GM19043 (cell line): ENCODE measurements around the gene LRRC15.

Experiments
- ATAC-seq: cut with Tn5 transposase; IDR thresholded peaks from one replicate; pipeline ENCODE4 v1.9.1; 2021; ENCODE audit warnings: low read depth; ENCODE audit not compliant: unreplicated experiment

The LRRC15 gene

GRCh38 chr3:194364652-194365434 is 4.7 kb downstream of the LRRC15 start:
- ATAC-seq: no peak

DNA sequence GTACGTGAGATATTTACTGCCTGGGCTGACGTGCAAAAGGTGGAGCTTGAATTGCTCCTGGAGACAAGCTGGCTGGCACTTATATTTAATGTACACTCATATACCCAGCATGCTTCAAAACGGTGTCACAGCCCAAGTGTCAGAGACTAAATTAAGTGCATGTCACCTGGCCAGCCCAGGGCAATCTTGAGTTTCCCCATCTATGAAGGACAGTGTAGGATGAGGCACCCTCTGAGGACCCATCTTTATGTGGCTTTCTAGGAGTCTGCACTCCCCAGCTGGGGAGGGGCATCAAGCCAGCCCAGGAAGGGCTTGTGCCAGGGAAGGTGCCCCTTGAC is 5.3 kb downstream of the LRRC15 start:
- ATAC-seq: no peak

DNA sequence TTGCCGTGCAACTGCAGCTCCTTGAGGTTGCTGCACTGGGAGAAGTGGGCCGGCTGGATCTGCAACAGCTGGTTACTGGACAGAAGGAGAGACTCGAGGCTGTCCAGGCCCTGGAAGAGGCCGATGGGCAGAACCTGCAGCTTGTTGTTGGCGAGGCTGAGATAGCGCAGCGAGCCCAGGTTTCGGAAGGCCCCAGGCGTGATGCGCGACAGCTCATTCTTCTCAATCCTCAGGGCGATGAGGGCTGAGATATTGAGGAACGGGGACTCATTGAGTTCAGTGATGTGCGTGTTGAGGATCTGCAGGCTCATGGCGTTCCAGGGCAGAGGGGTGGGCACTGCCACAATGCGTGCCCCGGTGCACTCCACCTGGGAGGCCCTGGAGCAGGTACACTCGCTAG is 9.0 kb downstream of the LRRC15 start:
- no peak for ATAC-seq

DNA sequence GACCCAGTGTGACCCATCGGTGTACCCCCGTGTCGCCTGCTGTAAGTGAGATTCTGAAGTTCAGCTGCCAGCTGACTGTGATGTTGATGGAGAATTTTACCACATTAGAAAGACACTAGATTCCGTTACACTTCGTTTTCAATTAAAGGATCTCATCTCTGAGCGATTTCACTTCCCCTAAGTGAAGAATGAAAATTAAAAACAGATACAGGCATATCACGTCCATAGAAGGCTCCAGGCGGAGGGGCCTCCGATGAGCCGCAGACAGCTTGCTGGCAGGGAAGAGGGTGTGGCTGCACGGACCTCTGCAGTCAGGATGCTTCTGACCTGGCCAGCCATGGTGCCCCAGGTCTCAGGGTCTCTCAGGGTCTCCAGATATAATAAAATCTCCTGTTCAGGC is 11.9 kb downstream of the LRRC15 start:
- ATAC-seq: no peak

GRCh38 chr3:194355379-194355778 is 14.2 kb downstream of the LRRC15 start:
- no peak for ATAC-seq

DNA sequence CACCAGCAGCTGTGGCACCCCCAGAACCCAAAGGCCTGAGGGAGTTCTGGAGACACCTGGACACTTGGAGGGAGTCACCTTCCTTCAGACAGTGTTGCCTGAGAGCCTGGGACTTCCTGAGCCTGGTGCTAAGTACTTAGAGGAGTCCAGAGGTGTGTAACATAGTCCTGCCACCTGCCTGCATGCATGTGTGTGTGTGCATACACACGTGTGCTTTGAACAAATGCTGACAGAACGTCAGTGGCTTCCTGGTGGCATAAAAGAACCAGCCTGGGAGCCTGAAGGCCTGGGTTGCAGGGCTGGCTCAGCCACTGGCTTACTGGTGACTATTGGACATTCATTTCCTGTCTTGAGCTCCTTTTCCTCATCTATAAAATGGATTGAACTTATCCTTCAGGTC is 15.2 kb downstream of the LRRC15 start:
- no peak for ATAC-seq

DNA sequence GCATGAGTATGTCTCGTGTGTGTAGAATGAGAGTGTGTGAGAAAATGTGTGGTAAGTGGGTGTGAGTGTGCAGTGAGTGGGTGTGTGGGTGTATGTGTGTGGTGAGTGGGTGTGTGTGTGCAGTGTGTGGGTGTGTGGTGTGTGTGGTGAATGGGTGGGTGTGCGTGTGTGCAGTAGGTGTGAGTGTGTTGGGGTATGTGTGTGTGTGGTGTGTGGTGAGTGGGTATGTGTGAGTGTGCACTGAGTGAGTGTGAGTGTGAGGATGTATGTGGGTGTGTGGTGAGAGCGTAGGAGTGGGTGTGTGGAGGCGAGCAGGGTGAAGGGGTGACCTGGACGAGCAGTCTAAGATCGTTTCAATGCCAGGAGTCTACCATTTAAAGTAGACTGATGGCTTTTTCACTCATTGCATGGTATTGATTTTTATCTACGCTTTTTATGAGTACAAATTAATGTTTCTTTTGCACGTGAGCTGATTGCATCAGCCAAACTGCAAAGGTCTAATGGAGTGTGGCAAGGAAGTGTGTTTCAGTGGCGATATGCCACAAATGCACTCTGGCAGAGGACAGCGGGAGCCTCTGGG is 16.8 kb downstream of the LRRC15 start:
- no peak for ATAC-seq

- ATAC-seq: no peak
These were observed 17.5 kb downstream of the LRRC15 start for GRCh38 chr3:194351952-194352536.

DNA sequence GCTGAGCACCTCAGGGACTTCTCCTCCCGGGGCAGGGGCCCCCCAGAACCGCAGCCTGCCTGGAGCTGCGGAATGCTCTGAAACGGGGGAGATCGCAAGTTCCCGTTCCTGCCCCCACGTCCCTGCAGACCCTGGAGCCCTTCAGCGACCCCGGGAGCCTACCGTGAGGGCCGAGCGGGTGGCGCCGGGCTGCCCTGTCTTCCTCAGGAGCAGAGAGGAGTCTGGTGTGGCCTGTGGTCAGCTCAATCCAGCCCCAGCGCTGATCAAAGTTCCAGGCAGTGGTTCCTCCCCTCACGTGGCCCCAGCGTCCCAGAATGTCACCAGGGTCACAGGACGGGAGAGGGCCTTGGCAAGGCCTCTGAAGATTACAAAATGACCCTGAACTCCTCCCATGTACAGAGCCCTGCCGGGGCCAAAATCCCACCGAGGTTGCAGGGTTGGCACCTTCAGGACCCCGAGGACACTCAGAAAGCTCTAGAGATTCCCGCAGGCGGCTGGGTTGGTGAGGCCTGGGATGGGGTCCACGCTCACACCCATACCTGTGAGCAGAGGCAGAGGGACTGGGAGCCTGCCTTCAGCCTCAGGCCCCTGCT is 18.4 kb downstream of the LRRC15 start, which contains the start of gene CPN2:
Gene CPN2 (minus strand): TSS at position 249 of the 593 bp plus-strand sequence. CDS start 8,626 bp downstream, outside the sequence.
- ATAC-seq: no peak

DNA sequence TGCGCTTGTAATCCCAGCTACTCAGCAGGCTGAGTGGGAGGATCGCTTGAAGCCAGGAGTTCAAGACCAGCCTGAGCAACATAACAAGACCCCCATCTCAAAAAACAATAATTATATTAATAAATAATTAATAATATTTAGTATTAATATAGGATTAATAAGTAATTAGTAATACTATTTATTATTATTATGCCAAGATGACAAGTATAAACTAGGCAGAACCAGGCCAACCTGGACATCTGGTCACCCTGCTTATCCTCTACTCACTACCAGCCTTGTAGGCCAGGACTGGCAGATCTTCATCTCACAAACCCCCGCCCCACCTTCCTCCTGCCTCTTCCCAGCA is 18.8 kb downstream of the LRRC15 start:
- no peak for ATAC-seq

GRCh38 chr3:194348354-194348753 is 21.2 kb downstream of the LRRC15 start:
- no peak for ATAC-seq

- ATAC-seq: no peak
These were observed 22.9 kb downstream of the LRRC15 start for GRCh38 chr3:194346621-194347020.

DNA sequence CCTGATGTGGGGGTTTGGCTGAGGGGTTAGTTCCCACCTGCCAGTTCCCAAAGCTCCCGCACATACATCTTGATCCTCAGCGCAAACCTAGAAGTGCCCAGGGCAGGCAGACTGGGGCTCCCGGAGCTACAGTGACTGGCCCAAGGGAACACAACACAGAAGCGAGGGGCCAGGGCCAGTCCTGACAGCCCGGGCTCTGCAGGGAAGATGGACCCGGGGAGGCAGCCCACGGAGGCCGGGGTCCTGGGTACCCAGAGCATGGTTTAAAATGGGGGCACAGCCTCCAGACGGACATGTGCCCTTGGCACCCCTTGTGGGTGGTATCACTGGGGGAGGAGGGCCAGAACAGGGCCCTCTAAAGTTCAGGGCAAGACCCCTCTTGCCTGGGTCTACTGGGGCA is 23.5 kb downstream of the LRRC15 start:
- ATAC-seq: no peak

- no peak for ATAC-seq
These were observed 25.5 kb downstream of the LRRC15 start for GRCh38 chr3:194344012-194344411.

DNA sequence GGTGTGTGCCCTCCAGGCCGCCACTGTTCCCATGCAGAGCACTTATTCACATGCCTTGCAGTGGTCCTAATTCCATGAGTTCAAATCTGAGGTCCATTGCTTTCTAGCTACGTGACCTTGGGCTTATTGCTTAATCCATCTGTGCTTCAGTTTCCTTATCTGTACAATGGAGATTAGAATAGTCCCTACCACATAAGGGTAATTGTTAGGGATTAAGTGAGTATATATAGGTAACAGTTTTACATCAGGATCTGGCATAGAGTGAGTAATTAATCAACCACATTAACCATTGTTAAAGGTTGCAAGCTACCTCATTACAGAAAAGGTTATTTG is 26.0 kb downstream of the LRRC15 start:
- no peak for ATAC-seq

DNA sequence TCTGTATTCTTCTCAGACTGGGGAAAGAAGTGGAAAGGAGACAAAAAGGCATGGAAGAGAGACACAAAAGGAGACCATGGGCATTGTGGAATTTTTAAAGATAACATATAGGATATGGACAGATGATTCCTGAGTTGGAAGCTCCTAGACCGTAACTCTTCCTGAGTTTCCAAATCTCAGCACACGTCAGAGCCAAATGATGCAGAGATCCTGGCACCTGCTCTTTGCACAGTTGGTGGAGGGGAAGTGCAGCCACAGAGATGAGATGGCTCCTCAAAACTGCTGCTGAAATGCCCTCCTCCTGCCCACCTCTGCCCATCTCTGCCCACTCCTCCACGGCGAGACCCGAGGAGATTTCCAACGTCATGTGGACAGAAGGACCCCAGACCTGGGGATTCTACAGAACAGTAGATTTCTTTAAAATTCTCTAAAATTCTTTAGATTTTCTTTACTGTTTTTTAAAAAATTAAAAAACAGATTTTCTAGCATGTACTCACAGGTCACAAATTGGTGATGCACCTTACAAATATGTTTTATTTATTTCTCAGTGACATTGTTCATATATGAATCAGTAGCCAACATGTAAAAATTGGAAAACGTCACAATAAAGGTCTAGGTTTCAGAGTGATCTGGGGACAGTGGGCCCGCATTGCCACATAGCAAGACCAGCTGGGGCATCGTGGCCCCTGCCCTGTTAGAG is 26.5 kb downstream of the LRRC15 start:
- no peak for ATAC-seq

DNA sequence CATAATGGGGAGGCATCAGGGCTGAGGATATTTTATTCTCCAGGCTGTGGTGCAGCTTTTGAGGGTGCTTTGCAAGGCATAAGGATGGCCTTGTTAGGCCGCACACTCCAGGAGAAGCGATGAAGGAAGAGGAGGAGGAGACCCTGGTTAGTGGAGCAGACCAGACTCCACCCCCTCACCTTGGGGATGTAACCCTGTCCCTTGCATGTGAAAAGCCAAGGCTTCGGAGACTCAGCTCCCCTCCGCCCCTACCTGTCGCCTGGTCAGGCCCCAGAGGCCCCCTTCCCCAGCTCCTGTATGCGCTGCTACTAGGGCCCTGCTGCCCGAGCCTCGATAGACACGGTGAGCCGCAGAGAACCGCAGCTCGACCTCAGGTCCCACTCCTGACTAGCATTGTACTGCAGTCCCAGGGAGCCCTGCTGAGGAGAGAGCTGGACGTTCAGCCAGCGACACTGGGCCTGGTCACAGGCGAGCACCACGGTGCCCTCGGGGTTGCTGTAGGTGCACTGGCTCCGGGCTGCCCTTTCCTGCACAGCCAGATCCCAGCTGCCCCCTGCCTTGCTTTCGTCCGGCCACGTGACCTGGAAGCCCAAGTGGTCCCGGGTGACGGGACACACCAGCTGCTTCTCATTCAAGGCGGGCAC is 28.7 kb downstream of the LRRC15 start:
- no peak for ATAC-seq

GRCh38 chr3:194339840-194340239 is 29.7 kb downstream of the LRRC15 start:
- ATAC-seq: no peak

DNA sequence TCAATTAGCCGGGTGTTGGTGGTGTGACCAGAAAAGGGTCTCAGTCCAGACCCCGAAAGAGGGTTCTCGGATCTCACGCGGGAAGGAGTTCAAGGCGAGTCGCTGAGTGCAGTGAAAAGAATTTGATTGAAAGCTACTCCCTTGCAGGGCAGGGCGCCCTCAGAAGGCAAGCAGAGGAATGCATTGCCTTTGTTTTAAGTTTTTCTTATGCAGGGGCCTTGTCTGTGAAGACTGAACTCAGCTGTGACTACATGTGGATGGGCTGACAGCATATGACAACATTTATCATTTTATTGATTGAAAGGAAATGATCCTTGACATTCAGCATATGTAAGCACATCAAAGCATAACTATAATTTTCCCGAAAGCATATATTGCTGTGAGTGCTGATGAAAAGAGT is 30.2 kb downstream of the LRRC15 start:
- ATAC-seq: no peak

- no peak for ATAC-seq
These were observed 31.4 kb downstream of the LRRC15 start for GRCh38 chr3:194337965-194338753.
